Dedifferentiated amniotic fluid mesenchymal stem cell (primary cell): ENCODE results near the gene KAZN.

Experiments used
- DNase-seq: peaks from one replicate; pipeline ENCODE4 v3.0.0-alpha.2; 2016; ENCODE audit errors: extremely low spot score

The KAZN gene

DNA sequence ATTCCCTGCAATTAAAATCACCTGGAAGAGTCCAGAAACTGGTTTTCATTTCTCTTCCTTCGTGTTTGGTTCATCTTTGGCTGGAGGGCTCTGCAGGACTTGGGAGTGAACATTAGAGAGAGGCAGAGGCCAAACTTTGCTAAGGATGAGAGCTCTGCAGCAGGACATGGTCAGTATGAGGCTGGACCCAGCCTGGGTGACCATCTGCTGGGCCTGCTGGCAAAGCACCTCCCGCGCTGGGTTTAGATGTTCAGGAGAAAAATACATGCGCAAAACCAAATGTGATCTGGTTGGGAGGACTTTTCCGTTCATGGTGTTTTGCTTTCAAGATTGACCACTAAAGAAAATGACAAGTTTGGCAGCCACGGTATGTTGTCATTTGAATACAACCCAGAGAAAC lies 15.9 kb downstream of the KAZN start:
- no peak for DNase-seq

- DNase-seq = no peak
Measured at GRCh38 chr1:14615549-14616218, 17.2 kb downstream of the KAZN start.

DNA sequence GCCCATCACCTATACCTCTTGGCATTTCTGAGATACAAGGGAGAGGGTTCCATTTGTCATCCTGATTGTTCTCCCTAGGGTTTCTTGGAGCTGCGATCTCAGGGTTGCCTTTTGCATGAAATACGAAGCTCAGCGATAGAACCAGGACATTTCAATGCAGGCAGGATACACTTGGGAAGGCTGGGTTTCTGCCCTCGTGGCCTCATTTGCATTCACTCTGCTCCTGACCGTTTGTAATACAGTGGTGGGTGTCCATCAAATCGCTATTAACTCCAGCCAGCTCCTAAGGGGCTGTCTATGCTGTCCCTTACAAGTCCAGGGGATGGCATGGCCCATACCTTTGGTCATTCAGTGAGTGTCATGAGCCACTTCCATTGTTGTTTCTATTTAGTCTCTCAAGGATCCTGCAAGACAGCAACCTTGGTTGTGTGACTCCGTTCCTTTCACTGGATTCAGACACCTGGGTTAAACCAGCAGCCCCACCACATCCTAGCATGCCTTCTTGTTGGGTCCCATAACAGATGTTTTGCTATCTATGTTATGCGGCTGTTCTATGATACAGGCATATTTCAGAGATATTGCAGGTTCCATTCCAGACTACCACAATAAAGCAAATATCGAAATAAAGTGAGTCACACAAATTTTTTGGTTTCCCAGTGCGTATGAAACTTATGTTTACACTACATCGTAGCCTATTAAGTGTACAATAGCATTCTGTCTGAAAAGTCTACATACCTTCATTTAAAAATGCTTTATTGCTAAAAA lies 18.3 kb downstream of the KAZN start:
- DNase-seq = no peak

DNA sequence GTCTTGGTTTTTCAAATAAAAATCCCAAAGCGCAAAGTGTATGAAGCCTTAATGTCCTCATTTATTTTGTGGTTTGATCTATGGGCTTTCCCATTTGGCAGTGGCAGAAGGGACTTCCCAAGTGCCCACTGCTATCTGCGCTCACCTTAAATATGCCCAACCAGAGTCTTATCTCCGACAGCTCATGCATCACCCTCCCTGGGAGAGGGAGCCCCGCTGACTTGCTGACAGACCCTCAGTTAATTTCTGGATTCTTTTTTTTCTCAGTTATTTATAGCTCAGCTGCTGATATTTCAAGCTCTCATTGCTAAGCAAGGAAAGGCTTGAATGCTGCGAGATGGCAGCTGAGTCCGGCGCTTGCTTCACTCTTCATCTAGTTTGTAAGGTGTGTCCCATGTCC lies 19.3 kb downstream of the KAZN start:
- no peak for DNase-seq

DNA sequence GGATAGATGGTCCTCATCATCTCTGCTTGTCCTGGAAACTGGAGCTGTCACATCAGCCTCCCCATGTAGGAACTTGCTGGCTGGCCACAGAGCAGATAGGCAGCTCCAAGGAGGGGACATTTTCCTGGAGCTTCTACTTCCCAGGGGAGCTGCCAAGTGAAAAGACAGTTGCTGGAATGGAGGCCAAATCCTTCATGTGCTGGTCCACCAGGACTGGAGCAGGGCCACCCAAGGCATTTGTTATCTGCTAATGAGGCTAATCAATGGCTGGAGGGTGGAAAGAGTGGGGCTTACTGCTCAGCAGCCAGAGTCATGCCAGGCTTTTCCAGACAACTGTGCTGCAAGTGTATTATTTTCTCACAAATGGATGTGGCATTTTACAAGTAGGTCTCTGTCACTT lies 22.5 kb downstream of the KAZN start:
- DNase-seq = no peak

- DNase-seq = no peak
Measured at GRCh38 chr1:14623090-14623489, 24.6 kb downstream of the KAZN start.

DNA sequence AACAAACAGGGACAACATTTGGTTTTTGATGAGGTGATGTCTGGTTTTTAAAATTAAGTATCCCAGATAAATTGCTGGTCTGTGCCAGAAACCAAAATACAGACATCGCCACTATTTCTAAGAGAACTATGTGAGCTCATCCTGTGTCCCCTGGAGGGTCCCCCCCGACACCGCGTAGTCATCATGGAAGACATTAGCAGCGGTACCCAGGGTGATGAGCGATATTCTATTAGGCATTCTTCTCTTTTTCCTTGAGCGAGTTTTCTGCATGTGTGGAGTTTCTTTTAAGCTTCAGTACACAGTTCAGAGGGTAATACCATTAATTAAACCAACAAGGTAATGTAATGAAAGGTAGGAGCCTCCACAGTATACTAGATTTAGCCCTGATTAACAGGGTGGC lies 26.5 kb downstream of the KAZN start:
- no peak for DNase-seq

- no peak for DNase-seq
Measured at GRCh38 chr1:14625572-14625971, 27.1 kb downstream of the KAZN start.

- DNase-seq = no peak
Measured at GRCh38 chr1:14625996-14626395, 27.5 kb downstream of the KAZN start.

DNA sequence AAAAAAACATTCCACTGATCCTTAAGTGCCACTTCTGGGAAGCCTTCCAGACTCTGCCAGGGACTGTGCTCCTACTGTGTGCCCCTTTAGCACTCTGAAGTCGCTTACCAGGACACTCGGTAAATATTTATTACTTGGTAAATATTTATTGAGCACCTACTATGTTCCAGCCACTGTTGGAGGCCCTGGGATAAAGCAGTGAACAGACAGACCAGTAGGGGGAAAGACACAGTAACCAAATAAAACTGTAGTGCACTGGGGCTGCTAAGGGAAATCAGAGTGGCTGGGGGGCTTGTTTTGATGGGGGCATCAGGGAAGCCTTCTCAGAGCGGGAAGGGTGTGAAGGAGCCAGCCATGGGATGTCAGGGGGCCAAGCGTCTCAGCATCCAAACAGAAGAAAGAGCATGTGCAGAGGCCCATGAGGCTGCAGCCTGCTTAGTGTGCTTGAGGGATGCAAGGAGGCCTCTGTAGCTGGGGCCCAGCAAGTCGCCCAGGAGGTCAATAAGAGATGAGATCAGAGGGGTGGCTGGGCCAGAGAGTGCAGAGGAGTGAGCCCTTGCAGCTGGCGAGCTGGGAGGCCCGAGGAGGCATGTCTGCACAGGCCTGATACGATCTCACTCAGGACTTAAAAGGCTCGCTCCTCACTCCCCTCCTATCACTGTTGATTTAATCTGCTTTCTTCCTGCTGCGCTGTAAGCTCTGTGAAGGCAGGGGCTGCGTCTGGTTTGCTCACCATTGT lies 28.6 kb downstream of the KAZN start:
- no peak for DNase-seq

DNA sequence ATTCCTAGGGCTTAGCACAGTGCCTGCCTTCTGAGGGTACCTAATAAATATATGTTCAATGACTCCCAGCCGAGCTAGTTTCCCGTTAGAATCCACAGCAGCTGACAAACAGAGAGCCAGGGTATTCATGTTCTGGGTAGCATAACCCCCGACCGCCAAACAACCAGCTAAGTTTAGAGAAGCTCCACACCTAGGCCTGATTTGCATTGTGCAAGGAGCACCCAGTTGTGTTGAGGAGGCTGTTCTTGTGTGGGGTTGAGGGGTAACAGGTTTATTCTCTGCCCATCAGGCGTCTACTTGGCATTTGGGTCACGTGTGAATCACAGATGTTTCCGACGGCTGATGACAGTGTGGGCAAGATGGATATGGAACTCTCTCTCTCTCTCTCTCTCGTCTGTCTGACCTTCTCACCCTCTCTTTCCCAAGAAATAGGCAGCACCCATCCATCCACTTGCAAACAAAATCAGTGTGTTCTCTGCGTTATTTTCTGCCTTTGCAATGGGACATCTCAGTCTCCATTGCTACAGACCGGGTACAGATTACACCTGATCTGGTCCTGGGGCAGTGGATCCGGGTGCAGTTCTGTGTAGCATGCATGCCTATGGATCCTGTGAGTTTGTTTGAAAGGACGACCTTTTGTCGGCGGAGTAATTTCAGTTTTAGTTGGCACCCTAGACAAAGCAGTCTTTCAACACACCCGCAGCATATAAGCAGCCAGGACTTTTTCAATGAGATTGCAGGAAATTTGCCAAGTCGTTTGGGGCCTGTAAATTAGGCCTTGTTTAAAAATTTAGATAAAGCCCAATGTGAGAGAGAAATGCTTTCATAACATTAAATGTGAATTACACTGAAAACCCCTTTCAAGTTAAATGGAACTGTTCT lies 29.4 kb downstream of the KAZN start:
- DNase-seq = no peak

GRCh38 chr1:14629363-14630014 lies 31.0 kb downstream of the KAZN start:
- DNase-seq = no peak

DNA sequence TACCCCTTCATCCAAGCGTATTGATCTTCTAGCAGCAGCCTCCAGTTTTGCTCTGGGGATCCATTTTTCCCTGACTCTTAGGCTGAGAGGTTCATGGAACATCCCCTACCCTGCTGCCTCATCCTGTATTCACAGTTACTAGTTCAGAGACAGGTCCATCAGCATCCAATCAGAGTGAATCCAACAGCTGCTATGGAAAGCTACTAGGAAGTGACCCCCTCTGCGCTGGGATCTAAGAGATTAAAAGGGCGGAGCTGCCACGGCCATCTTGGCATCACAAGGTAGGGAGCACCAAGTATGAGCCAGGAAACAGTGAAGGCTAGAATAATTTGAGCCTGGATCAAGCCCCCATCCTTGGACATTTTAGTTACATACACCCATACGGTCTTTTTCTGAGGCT lies 32.5 kb downstream of the KAZN start:
- no peak for DNase-seq

- no peak for DNase-seq
Measured at GRCh38 chr1:14631421-14631820, 32.9 kb downstream of the KAZN start.

DNA sequence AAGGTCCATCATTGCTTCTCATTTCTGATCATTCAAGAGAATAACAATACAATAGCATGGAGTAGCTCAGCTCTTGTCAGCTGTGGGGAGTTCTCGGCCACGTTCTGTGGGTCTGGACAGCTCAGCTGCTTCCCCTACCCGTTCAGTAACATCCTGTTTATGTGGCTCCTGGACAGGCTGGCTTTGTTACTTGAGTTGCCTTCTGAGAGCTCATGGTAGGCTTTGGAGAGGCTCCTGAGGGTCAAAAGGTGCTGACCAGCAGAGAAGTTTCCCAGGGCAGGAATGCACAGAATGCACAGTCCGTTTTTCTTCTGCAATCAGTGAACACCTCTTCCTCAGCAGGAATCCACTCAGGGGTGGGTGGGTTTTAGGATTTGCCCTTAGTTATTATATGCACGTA lies 36.0 kb downstream of the KAZN start:
- DNase-seq = no peak

DNA sequence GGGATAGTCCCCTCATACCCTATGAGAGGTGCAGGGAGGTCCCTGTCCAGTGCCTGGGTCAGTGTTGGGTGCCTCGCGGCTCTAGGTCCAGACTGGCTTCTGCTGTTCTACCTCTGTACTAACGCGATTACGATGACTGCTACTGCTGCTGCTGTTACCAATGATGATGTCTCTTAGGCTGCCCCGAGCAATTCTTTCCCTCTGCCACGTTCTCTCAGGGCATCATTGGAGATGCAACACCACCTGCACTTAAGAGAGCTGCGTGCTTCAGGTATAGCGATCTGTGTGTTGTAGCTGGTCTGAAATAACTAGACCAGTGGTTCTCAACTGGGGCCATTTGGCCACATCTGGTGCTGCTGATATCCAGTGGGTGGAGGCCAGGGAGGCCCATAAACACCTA lies 36.9 kb downstream of the KAZN start:
- no peak for DNase-seq

DNA sequence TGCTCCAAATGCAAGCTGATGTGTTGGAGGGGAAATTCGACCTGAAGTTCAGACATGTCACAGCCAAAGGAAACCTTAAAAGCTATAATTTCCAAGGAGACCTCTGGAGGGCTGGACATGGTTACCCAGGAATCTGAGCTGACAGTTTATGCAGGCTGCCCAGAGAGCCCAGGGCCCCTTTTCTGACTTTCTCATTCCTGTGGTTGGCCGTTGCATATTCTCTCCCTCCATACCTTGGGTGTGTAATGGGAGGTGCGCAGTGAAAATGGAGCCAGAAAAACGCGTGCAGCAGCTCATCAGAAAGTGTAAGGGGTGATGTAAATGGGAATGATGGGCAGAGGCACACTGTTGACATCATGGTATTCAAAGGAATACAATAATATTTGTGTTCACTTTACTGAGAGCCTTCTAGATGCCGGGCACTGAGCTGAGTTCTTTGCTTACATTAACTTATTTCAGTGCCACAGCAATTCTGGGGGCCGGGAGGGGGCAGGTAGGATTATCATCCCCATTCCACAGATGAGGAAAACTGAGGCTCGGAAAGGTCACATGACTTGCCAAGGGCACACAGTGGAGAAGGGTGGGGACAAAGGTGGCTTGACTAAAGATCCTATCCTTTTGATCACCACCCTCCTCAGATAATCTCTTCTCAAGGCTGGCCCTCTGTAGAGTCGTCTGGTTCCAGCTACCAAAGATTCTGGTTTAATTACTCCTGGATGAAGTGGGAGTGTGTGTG lies 38.6 kb downstream of the KAZN start:
- no peak for DNase-seq

GRCh38 chr1:14639291-14640050 lies 41.0 kb downstream of the KAZN start:
- no peak for DNase-seq

DNA sequence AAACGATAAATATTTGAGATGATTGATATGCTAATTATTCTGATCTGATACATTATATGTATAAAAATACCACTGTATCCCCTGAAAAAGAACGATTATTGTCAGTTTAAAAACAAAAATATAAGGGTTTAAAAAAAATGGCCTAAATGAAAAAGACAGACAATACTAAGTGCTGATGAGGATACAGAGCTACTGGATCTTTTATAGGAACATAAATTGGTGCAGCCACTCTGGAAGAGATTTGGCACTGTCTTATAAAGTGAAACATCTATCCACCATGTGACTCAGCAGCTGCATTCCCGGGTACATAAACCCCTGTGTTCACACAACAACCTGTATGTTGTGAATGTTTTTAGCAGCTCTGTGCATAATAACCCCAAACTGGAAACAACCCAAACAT lies 44.2 kb downstream of the KAZN start:
- no peak for DNase-seq

DNA sequence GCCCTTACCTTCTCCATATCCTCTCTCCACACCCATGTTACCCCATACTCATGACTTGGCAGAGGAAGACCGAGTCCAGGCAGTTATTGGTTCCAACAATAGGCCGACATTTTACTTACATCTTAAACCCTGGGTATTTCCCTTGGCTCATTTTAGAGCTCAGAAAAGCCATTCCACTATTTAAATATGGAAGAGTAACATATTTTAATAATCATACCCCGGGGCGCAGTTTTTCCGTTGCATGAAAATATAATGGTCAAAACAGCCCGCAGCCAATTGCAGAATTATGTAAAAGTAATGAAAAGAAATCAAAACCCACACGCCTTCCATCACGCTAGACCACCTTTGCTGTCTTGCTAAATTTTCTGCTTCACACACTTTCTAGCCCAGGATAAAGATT lies 48.5 kb downstream of the KAZN start:
- DNase-seq = no peak
